HG03520 (cell line): Measurements from ENCODE around the gene USH1G.
"Not testable (repeated sequence)": the region's sequence is repeated elsewhere in the genome, so short reads cannot be mapped to it uniquely, and the experiment has no call there.

Experiments used
- ATAC-seq: cut with Tn5 transposase; IDR thresholded peaks from one replicate; pipeline ENCODE4 v1.9.1; 2021; ENCODE audit warnings: mild to moderate bottlenecking, moderate library complexity; ENCODE audit not compliant: unreplicated experiment

The USH1G gene

GRCh38 chr17:74877592-74878548 lies 45.2 kb downstream of the USH1G start:
- no peak for ATAC-seq

GRCh38 chr17:74875977-74876593 lies 47.0 kb downstream of the USH1G start:
- no peak for ATAC-seq

- ATAC-seq, result no peak
These were observed 47.7 kb downstream of the USH1G start for GRCh38 chr17:74875155-74875976.

- no peak for ATAC-seq
These were observed 48.4 kb downstream of the USH1G start for GRCh38 chr17:74874615-74875037.

- no peak for ATAC-seq
These were observed 49.0 kb downstream of the USH1G start for GRCh38 chr17:74873874-74874614.

GRCh38 chr17:74873037-74873873 lies 49.8 kb downstream of the USH1G start:
- peak; percentile 88 for ATAC-seq

GRCh38 chr17:74872313-74873036 lies 50.6 kb downstream of the USH1G start, which contains the start of gene FDXR:
Gene FDXR (minus strand): TSS chr17:74872994. CDS start chr17:74872944, 50 bp downstream.
- ATAC-seq, result peak; percentile 15

- no peak for ATAC-seq
These were observed 51.5 kb downstream of the USH1G start for GRCh38 chr17:74871356-74872076.

- ATAC-seq, result no peak
These were observed 52.5 kb downstream of the USH1G start for GRCh38 chr17:74870512-74870911.

- not testable (repeated sequence) for ATAC-seq
These were observed 53.0 kb downstream of the USH1G start for GRCh38 chr17:74870028-74870427.

- no peak for ATAC-seq
These were observed 54.2 kb downstream of the USH1G start for GRCh38 chr17:74868908-74869255.

- ATAC-seq, result no peak
These were observed 54.7 kb downstream of the USH1G start for GRCh38 chr17:74868251-74868907.

GRCh38 chr17:74866198-74866835 lies 56.7 kb downstream of the USH1G start:
- ATAC-seq, result no peak
